Measurements from ENCODE around the gene PHETA2. TPM values are rescaled to one million over a fixed set of nuclear protein-coding genes. Genes with fewer than 3 reads are reported as not detected.

The PHETA2 gene
- total and polyA plus RNA-seq, 2 donors (not counting 3 experiments of a cell fraction or from before 2014, with no cell fraction given) = 25.4 to 29.9 TPM

GRCh38 chr22:42052765-42053164 lies 21.3 kb upstream of the PHETA2 start:
- no peak overlapping the region for H2AFZ ChIP-seq (ENCODE audit: low read depth, low read length)
- H3K36me3 ChIP-seq (ENCODE audit: control insufficient read depth in 2 of 2, extremely low read depth in 1 of 2, insufficient read depth in 2 of 2, low read length in 2 of 2) = no peaks in the 10 kb centered on the region
- no peak for DNase-seq (ENCODE audit: low read depth, low spot score)
- dilution Hi-C loops (cut with MboI; ENCODE audit: extremely low pct_ligation_motif_present, low sequenced_read_pairs) (no loop called here), intact Hi-C loops (cut with micrococcal nuclease) (no loop called here)
- no TSS peak for BruUV-seq (replicated peaks)
- no peaks in the 10 kb centered on the region for H4K20me1 ChIP-seq (replicated peaks; ENCODE audit: control insufficient read depth, extremely low read depth, insufficient read depth, low read length)
- H3K4me1 ChIP-seq (ENCODE audit: control insufficient read depth, extremely low read depth, insufficient read depth, low read length) = no peaks in the 10 kb centered on the region
- no peak overlapping the region for H3K4me3 ChIP-seq (replicated peaks in 1 of 3; ENCODE audit: insufficient read depth in 1 of 3, low read depth in 1 of 3, low read length in 3 of 3)
- CTCF ChIA-PET = no interaction called here
- POLR2A ChIA-PET = no interaction called here
- H3K9me3 ChIP-seq (replicated peaks; ENCODE audit: control insufficient read depth, insufficient read depth, low read length) = no peaks in the 10 kb centered on the region
- H3K27me3 ChIP-seq (ENCODE audit: control insufficient read depth in 2 of 2, insufficient read depth in 2 of 2, low read length in 2 of 2) = no peaks in the 10 kb centered on the region
- no peak overlapping the region for H3K27ac ChIP-seq (ENCODE audit: insufficient read depth, low read depth, low read length)
- TF ChIP-seq JUN (IDR thresholded peaks at IDR 0.05; ENCODE audit: borderline replicate concordance, insufficient read depth, insufficient read length, low read depth) (no peak), POLR2A (IDR thresholded peaks at IDR 0.05; ENCODE audit: low read depth, low read length) (no peak)
- no peak for FAIRE-seq
- no peak overlapping the region for H3K4me2 ChIP-seq (ENCODE audit: insufficient read depth, low read length)
- no peaks in the 10 kb centered on the region for H3K79me2 ChIP-seq (ENCODE audit: control insufficient read depth, insufficient read depth, low read length)
- no peak overlapping the region for H3K9ac ChIP-seq (replicated peaks; ENCODE audit: extremely low read depth, insufficient read depth, low read length)
- no peaks in the 10 kb centered on the region for H3K9me1 ChIP-seq (replicated peaks; ENCODE audit: control insufficient read depth, extremely low read depth, insufficient read depth, low read length)

GRCh38 chr22:42056757-42057511 lies 17.1 kb upstream of the PHETA2 start:
- dilution Hi-C loops (cut with MboI; ENCODE audit: extremely low pct_ligation_motif_present, low sequenced_read_pairs) (no loop called here), intact Hi-C loops (cut with micrococcal nuclease) (no loop called here)
- FAIRE-seq (no peak), DNase-seq (ENCODE audit: low read depth, low spot score) (no peak)
- BruUV-seq (replicated peaks) = no TSS peak
- H2AFZ ChIP-seq (ENCODE audit: low read depth, low read length) = no peak overlapping the region
- no peaks in the 10 kb centered on the region for H3K4me1 ChIP-seq (ENCODE audit: control insufficient read depth, extremely low read depth, insufficient read depth, low read length)
- H3K79me2 ChIP-seq (ENCODE audit: control insufficient read depth, insufficient read depth, low read length) = no peaks in the 10 kb centered on the region
- H3K9me1 ChIP-seq (replicated peaks; ENCODE audit: control insufficient read depth, extremely low read depth, insufficient read depth, low read length) = no peaks in the 10 kb centered on the region
- no peak for TF ChIP-seq POLR2A (IDR thresholded peaks at IDR 0.05; ENCODE audit: low read depth, low read length)
- peaks cover 5 to 9% of the 10 kb centered on the region in 2 experiments for H3K36me3 ChIP-seq (ENCODE audit: control insufficient read depth in 2 of 2, extremely low read depth in 1 of 2, insufficient read depth in 2 of 2, low read length in 2 of 2)
- H3K27me3 ChIP-seq (ENCODE audit: control insufficient read depth in 2 of 2, insufficient read depth in 2 of 2, low read length in 2 of 2) = no peaks in the 10 kb centered on the region
- H3K27ac ChIP-seq (ENCODE audit: insufficient read depth, low read depth, low read length) = no peak overlapping the region
- ChIA-PET CTCF (interaction anchor here (1.5 kb wide), 1 partner anchor 12 kb away, joined by 3 read pairs; no protein-coding TSS in a partner anchor), POLR2A (no interaction called here)
- no peak overlapping the region for H3K9ac ChIP-seq (replicated peaks; ENCODE audit: extremely low read depth, insufficient read depth, low read length)
- H4K20me1 ChIP-seq (replicated peaks; ENCODE audit: control insufficient read depth, extremely low read depth, insufficient read depth, low read length) = no peaks in the 10 kb centered on the region
- no peaks in the 10 kb centered on the region for H3K9me3 ChIP-seq (replicated peaks; ENCODE audit: control insufficient read depth, insufficient read depth, low read length)
- H3K4me3 ChIP-seq (replicated peaks in 1 of 3; ENCODE audit: insufficient read depth in 1 of 3, low read depth in 1 of 3, low read length in 3 of 3) = no peak overlapping the region
- no peak overlapping the region for H3K4me2 ChIP-seq (ENCODE audit: insufficient read depth, low read length)

Measured in endothelial cell of umbilical vein (primary cell).